ENCODE data around the gene LPP.

LPP gene

DNA sequence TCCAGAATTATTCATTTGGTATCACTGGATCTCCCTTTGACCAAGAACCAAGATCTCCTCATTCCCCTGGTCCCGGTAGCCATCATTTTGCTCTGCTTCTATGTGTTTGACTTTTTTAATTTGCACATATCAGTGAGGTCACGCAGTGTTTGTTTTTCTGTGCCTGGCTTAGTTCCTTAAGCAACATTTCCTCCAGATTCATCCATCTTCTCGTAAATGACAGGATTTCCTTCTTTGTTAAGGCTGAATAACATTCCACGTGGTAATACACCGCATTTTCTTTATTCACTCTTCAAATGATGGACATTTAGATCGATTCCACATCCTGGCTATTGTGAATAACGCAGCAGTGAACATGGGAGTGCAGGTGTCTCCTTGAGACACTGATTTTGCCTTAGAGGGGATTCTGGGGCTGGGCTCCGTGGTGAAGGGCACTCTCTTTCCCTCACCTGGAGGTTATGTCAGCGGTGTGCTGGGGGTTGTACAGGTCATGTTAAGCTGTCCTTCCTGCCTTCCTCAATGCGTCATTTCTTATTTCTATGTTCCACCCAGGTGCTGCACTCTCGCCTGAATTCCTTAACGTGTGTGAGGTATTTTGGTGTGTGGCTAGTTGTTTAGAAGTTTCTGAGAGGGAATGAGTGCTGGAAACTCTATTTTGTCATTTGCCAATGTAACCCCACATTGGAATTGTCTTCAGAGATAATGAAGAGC is 212.2 kb downstream of the LPP start:
- Histone ChIP-seq H3K27me3 (ENCODE audit: insufficient read depth, poor library complexity, severe bottlenecking) (no peaks in the 10 kb centered on the region), H3K4me3 (replicated peaks; ENCODE audit: insufficient read depth, low read length) (no peak overlapping the region), H3K27ac (replicated peaks) (no peak overlapping the region)
- no peak for DNase-seq (ENCODE audit: low read depth in 1 of 2, low spot score in 1 of 2)
- TF ChIP-seq, protein P1, sequence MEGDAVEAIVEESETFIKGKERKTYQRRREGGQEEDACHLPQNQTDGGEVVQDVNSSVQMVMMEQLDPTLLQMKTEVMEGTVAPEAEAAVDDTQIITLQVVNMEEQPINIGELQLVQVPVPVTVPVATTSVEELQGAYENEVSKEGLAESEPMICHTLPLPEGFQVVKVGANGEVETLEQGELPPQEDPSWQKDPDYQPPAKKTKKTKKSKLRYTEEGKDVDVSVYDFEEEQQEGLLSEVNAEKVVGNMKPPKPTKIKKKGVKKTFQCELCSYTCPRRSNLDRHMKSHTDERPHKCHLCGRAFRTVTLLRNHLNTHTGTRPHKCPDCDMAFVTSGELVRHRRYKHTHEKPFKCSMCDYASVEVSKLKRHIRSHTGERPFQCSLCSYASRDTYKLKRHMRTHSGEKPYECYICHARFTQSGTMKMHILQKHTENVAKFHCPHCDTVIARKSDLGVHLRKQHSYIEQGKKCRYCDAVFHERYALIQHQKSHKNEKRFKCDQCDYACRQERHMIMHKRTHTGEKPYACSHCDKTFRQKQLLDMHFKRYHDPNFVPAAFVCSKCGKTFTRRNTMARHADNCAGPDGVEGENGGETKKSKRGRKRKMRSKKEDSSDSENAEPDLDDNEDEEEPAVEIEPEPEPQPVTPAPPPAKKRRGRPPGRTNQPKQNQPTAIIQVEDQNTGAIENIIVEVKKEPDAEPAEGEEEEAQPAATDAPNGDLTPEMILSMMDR (IDR thresholded peaks at IDR 0.05; ENCODE audit: insufficient read depth, low read length) = no peak
- TF ChIP-seq SPI1 (IDR thresholded peaks at IDR 0.05; ENCODE audit: borderline replicate concordance, low read depth) (no peak), POLR2AphosphoS5 (IDR thresholded peaks at IDR 0.05; ENCODE audit: low read depth) (no peak), GABPA (IDR thresholded peaks at IDR 0.05; ENCODE audit: low read depth) (no peak)
- TF ChIP-seq, protein P2, sequence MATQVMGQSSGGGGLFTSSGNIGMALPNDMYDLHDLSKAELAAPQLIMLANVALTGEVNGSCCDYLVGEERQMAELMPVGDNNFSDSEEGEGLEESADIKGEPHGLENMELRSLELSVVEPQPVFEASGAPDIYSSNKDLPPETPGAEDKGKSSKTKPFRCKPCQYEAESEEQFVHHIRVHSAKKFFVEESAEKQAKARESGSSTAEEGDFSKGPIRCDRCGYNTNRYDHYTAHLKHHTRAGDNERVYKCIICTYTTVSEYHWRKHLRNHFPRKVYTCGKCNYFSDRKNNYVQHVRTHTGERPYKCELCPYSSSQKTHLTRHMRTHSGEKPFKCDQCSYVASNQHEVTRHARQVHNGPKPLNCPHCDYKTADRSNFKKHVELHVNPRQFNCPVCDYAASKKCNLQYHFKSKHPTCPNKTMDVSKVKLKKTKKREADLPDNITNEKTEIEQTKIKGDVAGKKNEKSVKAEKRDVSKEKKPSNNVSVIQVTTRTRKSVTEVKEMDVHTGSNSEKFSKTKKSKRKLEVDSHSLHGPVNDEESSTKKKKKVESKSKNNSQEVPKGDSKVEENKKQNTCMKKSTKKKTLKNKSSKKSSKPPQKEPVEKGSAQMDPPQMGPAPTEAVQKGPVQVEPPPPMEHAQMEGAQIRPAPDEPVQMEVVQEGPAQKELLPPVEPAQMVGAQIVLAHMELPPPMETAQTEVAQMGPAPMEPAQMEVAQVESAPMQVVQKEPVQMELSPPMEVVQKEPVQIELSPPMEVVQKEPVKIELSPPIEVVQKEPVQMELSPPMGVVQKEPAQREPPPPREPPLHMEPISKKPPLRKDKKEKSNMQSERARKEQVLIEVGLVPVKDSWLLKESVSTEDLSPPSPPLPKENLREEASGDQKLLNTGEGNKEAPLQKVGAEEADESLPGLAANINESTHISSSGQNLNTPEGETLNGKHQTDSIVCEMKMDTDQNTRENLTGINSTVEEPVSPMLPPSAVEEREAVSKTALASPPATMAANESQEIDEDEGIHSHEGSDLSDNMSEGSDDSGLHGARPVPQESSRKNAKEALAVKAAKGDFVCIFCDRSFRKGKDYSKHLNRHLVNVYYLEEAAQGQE (IDR thresholded peaks at IDR 0.05; ENCODE audit: insufficient replicate concordance, low read depth) = no peak

DNA sequence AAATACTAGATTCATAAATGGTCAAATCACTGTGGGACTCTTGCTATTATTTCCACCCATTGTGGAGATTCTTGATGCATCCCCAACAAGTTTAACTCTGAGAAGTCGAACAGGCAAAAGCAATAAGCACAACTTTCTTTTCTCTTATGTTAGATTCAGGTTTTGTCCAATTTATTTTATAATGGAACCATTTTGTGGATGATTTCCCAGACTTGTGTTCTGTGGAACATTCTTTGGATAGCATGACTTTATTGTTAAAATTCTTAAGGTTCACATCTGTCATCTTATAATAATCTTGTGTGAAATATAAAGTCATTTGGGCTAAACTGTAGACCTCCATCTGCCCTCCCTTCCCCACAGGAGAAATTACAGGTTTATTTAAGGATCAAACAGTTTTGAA is 213.7 kb downstream of the LPP start:
- TF ChIP-seq POLR2AphosphoS5 (IDR thresholded peaks at IDR 0.05; ENCODE audit: low read depth) = no peak
- TF ChIP-seq, protein P1 (IDR thresholded peaks at IDR 0.05; ENCODE audit: insufficient read depth, low read length) = no peak
- no peak for TF ChIP-seq GABPA (IDR thresholded peaks at IDR 0.05; ENCODE audit: low read depth)
- no peak for TF ChIP-seq SPI1 (IDR thresholded peaks at IDR 0.05; ENCODE audit: borderline replicate concordance, low read depth)
- TF ChIP-seq, protein P2 (IDR thresholded peaks at IDR 0.05; ENCODE audit: insufficient replicate concordance, low read depth) = no peak
- H3K4me3 ChIP-seq (replicated peaks; ENCODE audit: insufficient read depth, low read length) = no peak overlapping the region
- no peaks in the 10 kb centered on the region for H3K27me3 ChIP-seq (ENCODE audit: insufficient read depth, poor library complexity, severe bottlenecking)
- no peak overlapping the region for H3K27ac ChIP-seq (replicated peaks)
- DNase-seq (ENCODE audit: low read depth in 1 of 2, low spot score in 1 of 2) = no peak

DNA sequence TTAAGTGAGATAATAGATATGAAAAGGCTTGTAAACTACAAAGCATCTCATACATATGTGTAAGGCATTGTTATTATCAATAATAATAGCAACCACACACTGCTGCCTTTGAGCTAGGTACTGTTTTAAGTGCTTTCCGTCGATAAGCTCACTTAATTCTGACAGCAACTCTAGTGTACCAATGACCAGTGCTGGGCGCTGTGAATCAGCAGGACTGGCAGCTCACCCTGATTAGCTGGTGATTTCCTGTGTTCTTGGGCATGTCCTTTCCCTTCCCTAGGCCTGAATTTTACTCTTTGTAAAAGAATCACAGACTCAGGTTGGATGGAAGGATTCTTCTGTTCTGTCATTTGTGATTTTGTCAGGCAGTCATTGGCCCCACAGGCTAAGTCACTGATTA is 215.6 kb downstream of the LPP start:
- Histone ChIP-seq H3K27ac (replicated peaks) (no peak overlapping the region), H3K4me3 (replicated peaks; ENCODE audit: insufficient read depth, low read length) (no peak overlapping the region), H3K27me3 (ENCODE audit: insufficient read depth, poor library complexity, severe bottlenecking) (no peaks in the 10 kb centered on the region)
- TF ChIP-seq, protein P2 (IDR thresholded peaks at IDR 0.05; ENCODE audit: insufficient replicate concordance, low read depth) = no peak
- TF ChIP-seq GABPA (IDR thresholded peaks at IDR 0.05; ENCODE audit: low read depth) (no peak), SPI1 (IDR thresholded peaks at IDR 0.05; ENCODE audit: borderline replicate concordance, low read depth) (no peak)
- TF ChIP-seq, protein P1 (IDR thresholded peaks at IDR 0.05; ENCODE audit: insufficient read depth, low read length) = no peak
- DNase-seq (ENCODE audit: low read depth in 1 of 2, low spot score in 1 of 2) = no peak
